HG03439 (cell line): ENCODE data around the gene VAPB.

Source experiments
- ATAC-seq: cut with Tn5 transposase; IDR thresholded peaks from one replicate; pipeline ENCODE4 v1.9.1; 2021; ENCODE audit warnings: mild to moderate bottlenecking, moderate library complexity; ENCODE audit not compliant: unreplicated experiment

The VAPB gene

GRCh38 chr20:58479726-58480440 lies 90.9 kb downstream of the VAPB start:
- ATAC-seq, result no peak

- ATAC-seq, result no peak
Measured at GRCh38 chr20:58480551-58481336, 91.7 kb downstream of the VAPB start.

GRCh38 chr20:58481481-58482021 lies 92.5 kb downstream of the VAPB start:
- no peak for ATAC-seq

GRCh38 chr20:58482416-58482815 lies 93.4 kb downstream of the VAPB start:
- no peak for ATAC-seq

GRCh38 chr20:58483051-58483450 lies 94.0 kb downstream of the VAPB start:
- ATAC-seq, result no peak

- ATAC-seq, result no peak
Measured at GRCh38 chr20:58483470-58483869, 94.4 kb downstream of the VAPB start.

GRCh38 chr20:58485393-58485792 lies 96.4 kb downstream of the VAPB start:
- ATAC-seq, result no peak

GRCh38 chr20:58486207-58486606 lies 97.2 kb downstream of the VAPB start:
- ATAC-seq, result no peak

GRCh38 chr20:58492074-58492718 lies 103.2 kb downstream of the VAPB start:
- ATAC-seq, result no peak

- no peak for ATAC-seq
Measured at GRCh38 chr20:58492795-58493524, 103.9 kb downstream of the VAPB start.

- ATAC-seq, result no peak
Measured at GRCh38 chr20:58494923-58495622, 106.0 kb downstream of the VAPB start.

GRCh38 chr20:58495623-58496428 lies 106.8 kb downstream of the VAPB start:
- ATAC-seq, result no peak

- no peak for ATAC-seq
Measured at GRCh38 chr20:58496429-58496769, 107.4 kb downstream of the VAPB start.

- ATAC-seq, result no peak
Measured at GRCh38 chr20:58497076-58497641, 108.1 kb downstream of the VAPB start.

GRCh38 chr20:58497724-58498469 lies 108.9 kb downstream of the VAPB start:
- ATAC-seq, result no peak

- no peak for ATAC-seq
Measured at GRCh38 chr20:58498470-58499068, 109.5 kb downstream of the VAPB start.

- no peak for ATAC-seq
Measured at GRCh38 chr20:58500256-58500655, 111.2 kb downstream of the VAPB start.
